GM12801 (cell line): ENCODE measurements around the gene CDH23.

Experiments used
- CTCF ChIP-seq: IDR thresholded peaks from one replicate; pipeline ENCODE4 v1.5.1; 2011; ENCODE audit warnings: control low read depth; ENCODE audit not compliant: insufficient read length; ENCODE audit errors: extremely low read depth

CDH23 gene

GRCh38 chr10:71835671-71836595 is 439.2 kb downstream of the CDH23 start:
- no peak for TF ChIP-seq CTCF

DNA sequence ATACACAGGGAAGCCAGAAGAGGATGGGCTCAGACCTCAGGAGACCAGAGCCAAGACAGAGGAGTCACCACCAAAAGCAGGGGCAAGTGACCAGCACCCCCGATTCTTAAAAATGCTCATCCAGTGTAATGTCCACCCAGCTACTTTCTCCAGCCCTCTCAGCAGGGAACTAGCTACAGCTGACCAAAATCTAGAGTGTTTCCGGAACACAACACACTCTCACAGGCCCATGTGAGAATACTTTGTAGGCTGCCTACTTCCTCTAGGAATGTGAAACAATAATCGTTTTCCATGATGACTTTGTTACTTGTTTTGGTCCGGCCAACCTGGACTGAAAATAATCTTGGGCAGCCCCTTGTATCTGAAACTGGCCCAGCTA is 439.9 kb downstream of the CDH23 start:
- no peak for TF ChIP-seq CTCF

- TF ChIP-seq CTCF = no peak
Measured at GRCh38 chr10:71837098-71837827, 440.5 kb downstream of the CDH23 start.

GRCh38 chr10:71838264-71839211 is 441.8 kb downstream of the CDH23 start:
- TF ChIP-seq CTCF = no peak

DNA sequence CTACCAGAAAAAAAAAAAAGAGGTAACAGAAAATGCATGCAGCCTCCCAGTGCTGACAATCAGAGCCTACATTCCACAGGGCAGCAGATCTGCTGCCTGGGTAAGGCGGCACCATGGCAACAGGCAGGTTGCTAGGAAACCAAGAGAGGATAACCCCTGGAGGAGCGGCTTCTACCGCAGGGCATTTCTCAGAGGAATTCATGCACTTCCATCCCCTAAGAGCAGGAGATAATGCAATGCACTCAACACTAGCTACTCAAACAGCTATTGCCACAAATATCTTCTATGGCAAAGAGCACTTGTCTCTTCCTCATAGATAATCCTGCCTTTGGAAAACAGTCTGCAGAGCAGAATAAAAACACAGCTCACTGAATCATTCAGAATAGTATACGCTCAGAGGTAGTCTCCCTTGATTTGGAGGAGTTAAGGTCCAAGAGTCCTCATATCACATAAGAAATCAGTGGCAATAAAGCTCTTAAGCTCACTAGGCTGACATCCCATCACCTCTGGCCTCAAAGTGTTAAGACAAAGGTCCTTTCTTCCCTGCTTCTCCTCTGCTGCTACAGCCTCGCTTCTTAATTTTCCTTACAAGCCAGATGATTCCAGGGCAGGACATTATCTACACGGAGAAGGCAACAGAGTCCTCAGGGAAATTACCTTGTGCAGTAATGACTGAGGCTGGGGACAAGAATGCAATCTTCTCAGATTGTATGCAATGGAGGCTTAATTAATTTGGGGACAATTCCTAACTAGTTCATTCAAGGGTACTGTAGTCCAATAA is 443.6 kb downstream of the CDH23 start:
- TF ChIP-seq CTCF = no peak

- TF ChIP-seq CTCF = no peak
Measured at GRCh38 chr10:71840958-71841335, 444.2 kb downstream of the CDH23 start.
